Neural progenitor cell (in vitro differentiated cells): Measurements from ENCODE around the gene AATK. TPM values are rescaled to one million over a fixed set of nuclear protein-coding genes. Genes with fewer than 3 reads are reported as not detected.

Experiments used
- DNase-seq: peaks from one replicate; pipeline ENCODE4 v3.0.0-alpha.2; 2016; ENCODE audit warnings: low spot score
- H2AFZ ChIP-seq: fragments of 200-600 bp; sonication (generic); replicated peaks from 2 replicates; pipeline ENCODE4 v1.6.1; 2016; ENCODE audit warnings: antibody characterized with exemption
- H3F3A ChIP-seq: fragments of 200-600 bp; sonication (generic); 2 replicates; pipeline ENCODE4 v1.6.1; 2016; ENCODE audit warnings: antibody characterized with exemption, low read depth
- H3K27ac ChIP-seq: fragments of 200-600 bp; sonication (generic); 2 replicates; pipeline ENCODE4 v1.5.1; 2016; ENCODE audit warnings: mild to moderate bottlenecking
- H3K27me3 ChIP-seq: fragments of 200-600 bp; sonication (generic); 2 replicates; pipeline ENCODE4 v1.6.1; 2016; ENCODE audit warnings: mild to moderate bottlenecking, moderate library complexity
- H3K36me3 ChIP-seq: fragments of 200-600 bp; sonication (generic); 2 replicates; pipeline ENCODE4 v1.5.1; 2016
- H3K4me1 ChIP-seq: fragments of 200-600 bp; sonication (generic); 2 replicates; pipeline ENCODE4 v1.6.1; 2016; ENCODE audit warnings: mixed run types
- H3K4me2 ChIP-seq: fragments of 200-600 bp; sonication (generic); 2 replicates; pipeline ENCODE4 v1.6.1; 2016
- H3K4me3 ChIP-seq: fragments of 200-600 bp; sonication (generic); 2 replicates; pipeline ENCODE4 v1.5.1; 2016
- H3K79me2 ChIP-seq: fragments of 200-600 bp; sonication (generic); 2 replicates; pipeline ENCODE4 v1.6.1; 2016; ENCODE audit warnings: low read depth
- H3K9ac ChIP-seq: fragments of 200-600 bp; sonication (generic); 2 replicates; pipeline ENCODE4 v1.6.1; 2016
- H3K9me3 ChIP-seq: fragments of 200-600 bp; sonication (generic); 2 replicates; pipeline ENCODE4 v1.5.1; 2016; ENCODE audit warnings: low read depth
- H4K20me1 ChIP-seq: fragments of 200-600 bp; sonication (generic); 2 replicates; pipeline ENCODE4 v1.6.1; 2016; ENCODE audit warnings: low read depth
- H3K27ac Mint-ChIP-seq: 3 replicates; pipeline ENCODE4 v1.8.0; 2021; ENCODE audit warnings: mixed read lengths
- H3K27me3 Mint-ChIP-seq: 2 replicates; pipeline ENCODE4 v1.8.0; 2022; ENCODE audit warnings: low read depth, mild to moderate bottlenecking, inconsistent platforms, moderate library complexity, mixed read lengths; ENCODE audit not compliant: insufficient read depth
- H3K36me3 Mint-ChIP-seq: 3 replicates; pipeline ENCODE4 v1.8.0; 2021; ENCODE audit warnings: mixed read lengths
- H3K4me1 Mint-ChIP-seq: 3 replicates; pipeline ENCODE4 v1.8.0; 2021; ENCODE audit warnings: mixed read lengths
- H3K4me3 Mint-ChIP-seq: 3 replicates; pipeline ENCODE4 v1.8.0; 2021; ENCODE audit warnings: mild to moderate bottlenecking, moderate library complexity, mixed read lengths
- H3K9me3 Mint-ChIP-seq: 3 replicates; pipeline ENCODE4 v1.8.0; 2020; ENCODE audit warnings: mixed read lengths
- CTCF ChIP-seq: fragments of 200-600 bp; sonication (generic); IDR thresholded peaks from 2 replicates; pipeline ENCODE4 v1.5.1; 2017; ENCODE audit warnings: antibody characterized with exemption, mild to moderate bottlenecking
- EZH2 ChIP-seq: fragments of 200-600 bp; sonication (generic); IDR thresholded peaks from 2 replicates; pipeline ENCODE4 v1.6.1; 2017; ENCODE audit warnings: antibody characterized with exemption, mild to moderate bottlenecking, moderate library complexity
- EZH2phosphoT487 ChIP-seq: fragments of 200-600 bp; sonication (generic); IDR thresholded peaks from 2 replicates; pipeline ENCODE4 v1.6.1; 2017; ENCODE audit warnings: antibody characterized with exemption
- total RNA-seq: library from RNA; depleted of rRNA; stranded (reverse); fragments of >200 nt; gene quantifications from 2 replicates; pipeline ENCODE4 v1.2.3, GENCODE V29; 2015; ENCODE audit warnings: low replicate concordance

AATK gene
- total RNA-seq, 1 donor from 2014 or later, result 0.32 TPM

DNA sequence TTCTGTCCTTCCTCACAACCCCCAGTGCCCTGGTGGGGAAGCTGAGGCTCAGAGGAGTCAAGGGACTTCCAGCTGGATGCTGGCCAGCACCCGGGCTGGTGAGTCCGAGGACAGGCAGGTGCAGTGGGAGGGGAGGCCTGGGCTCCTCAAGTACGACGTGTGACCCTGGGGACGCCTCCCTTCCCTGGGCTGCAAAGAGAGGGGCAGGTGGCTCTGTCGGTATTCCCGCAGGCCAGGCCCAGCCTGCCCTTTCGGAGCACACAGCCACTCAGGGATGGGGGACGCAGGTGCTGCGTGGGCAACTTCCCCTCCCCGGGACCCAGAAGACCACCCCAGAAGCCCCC lies 33.9 kb downstream of the AATK start:
- no peaks in the 10 kb centered on the region for H3F3A ChIP-seq
- no peaks in the 10 kb centered on the region for H3K36me3 ChIP-seq
- H3K79me2 ChIP-seq, result no peaks in the 10 kb centered on the region
- no peaks in the 10 kb centered on the region for H3K36me3 Mint-ChIP-seq
- no peak overlapping the region for H3K4me3 ChIP-seq
- no peaks in the 10 kb centered on the region for H3K9me3 Mint-ChIP-seq
- no peaks in the 10 kb centered on the region for H3K27me3 Mint-ChIP-seq
- no peak overlapping the region for H2AFZ ChIP-seq
- DNase-seq, result no peak
- H3K27me3 ChIP-seq, result no peaks in the 10 kb centered on the region
- no peak overlapping the region for H3K27ac ChIP-seq
- no peak overlapping the region for H3K4me3 Mint-ChIP-seq
- H4K20me1 ChIP-seq, result no peaks in the 10 kb centered on the region
- no peak overlapping the region for H3K4me2 ChIP-seq
- no peak for TF ChIP-seq EZH2
- TF ChIP-seq CTCF, result no peak
- no peak for TF ChIP-seq EZH2phosphoT487
- peaks cover 19% of the 10 kb centered on the region for H3K4me1 ChIP-seq
- no peak overlapping the region for H3K27ac Mint-ChIP-seq
- H3K4me1 Mint-ChIP-seq, result peaks cover 5% of the 10 kb centered on the region
- no peaks in the 10 kb centered on the region for H3K9me3 ChIP-seq
- H3K9ac ChIP-seq, result no peak overlapping the region

DNA sequence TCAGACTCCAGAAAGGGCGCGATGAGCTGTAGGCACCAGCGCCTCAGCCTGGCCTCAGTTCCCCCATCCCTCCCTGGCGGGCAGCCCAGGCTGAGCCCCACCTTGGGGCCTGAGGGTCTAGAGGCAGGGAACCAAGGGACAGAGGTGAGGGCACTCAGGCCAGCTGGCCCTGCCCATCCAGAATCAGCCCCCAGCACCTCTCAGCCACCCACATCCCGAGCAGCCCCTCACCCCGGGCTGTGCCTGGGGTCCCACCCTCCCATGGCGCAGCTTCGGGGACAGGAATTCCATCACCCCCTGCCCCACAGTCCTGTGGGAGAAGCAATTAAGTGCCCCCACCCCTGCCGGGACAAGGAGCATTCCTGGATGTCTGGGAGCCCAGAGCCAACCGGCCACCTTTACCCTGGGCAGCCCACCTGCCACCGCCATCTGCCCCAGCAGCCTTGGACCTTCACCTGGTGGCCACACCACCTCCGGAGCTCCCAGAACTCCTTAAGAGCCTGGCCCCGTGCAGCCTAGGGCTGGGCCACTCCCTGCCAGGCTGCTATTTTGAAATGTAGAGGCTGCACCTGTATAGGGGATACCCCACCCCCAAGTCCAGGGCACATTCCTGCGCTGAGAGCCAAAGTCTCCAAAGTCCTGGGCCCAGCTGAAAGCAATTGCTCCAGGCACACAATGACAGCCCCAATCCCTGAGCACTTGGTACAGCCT lies 34.4 kb downstream of the AATK start:
- peaks cover 5% of the 10 kb centered on the region for H3K4me1 Mint-ChIP-seq
- H3K27ac Mint-ChIP-seq, result no peak overlapping the region
- H3K4me2 ChIP-seq, result no peak overlapping the region
- no peaks in the 10 kb centered on the region for H3F3A ChIP-seq
- no peak for DNase-seq
- H3K79me2 ChIP-seq, result no peaks in the 10 kb centered on the region
- no peak overlapping the region for H2AFZ ChIP-seq
- no peaks in the 10 kb centered on the region for H3K27me3 Mint-ChIP-seq
- H4K20me1 ChIP-seq, result no peaks in the 10 kb centered on the region
- no peak overlapping the region for H3K4me3 ChIP-seq
- no peak overlapping the region for H3K27ac ChIP-seq
- no peaks in the 10 kb centered on the region for H3K36me3 ChIP-seq
- TF ChIP-seq CTCF (no peak), EZH2 (no peak), EZH2phosphoT487 (no peak)
- no peaks in the 10 kb centered on the region for H3K9me3 ChIP-seq
- no peaks in the 10 kb centered on the region for H3K9me3 Mint-ChIP-seq
- H3K4me3 Mint-ChIP-seq, result peak overlapping the region; percentile 27
- H3K9ac ChIP-seq, result no peak overlapping the region
- peaks cover 19% of the 10 kb centered on the region for H3K4me1 ChIP-seq
- H3K27me3 ChIP-seq, result no peaks in the 10 kb centered on the region
- no peaks in the 10 kb centered on the region for H3K36me3 Mint-ChIP-seq

GRCh38 chr17:81130385-81131361 lies 35.3 kb downstream of the AATK start:
- Histone ChIP-seq H3K4me2 (no peak overlapping the region), H3F3A (no peaks in the 10 kb centered on the region), H3K27me3 (no peaks in the 10 kb centered on the region), H3K9me3 (no peaks in the 10 kb centered on the region), H3K27ac (no peak overlapping the region), H4K20me1 (no peaks in the 10 kb centered on the region), H3K79me2 (no peaks in the 10 kb centered on the region), H3K4me1 (peaks cover 19% of the 10 kb centered on the region), H3K9ac (no peak overlapping the region), H2AFZ (no peak overlapping the region), H3K36me3 (no peaks in the 10 kb centered on the region), H3K4me3 (no peak overlapping the region)
- Mint-ChIP-seq H3K4me1 (peaks cover 5% of the 10 kb centered on the region), H3K36me3 (no peaks in the 10 kb centered on the region), H3K27ac (no peak overlapping the region), H3K4me3 (no peak overlapping the region), H3K27me3 (no peaks in the 10 kb centered on the region), H3K9me3 (no peaks in the 10 kb centered on the region)
- peak; percentile 62 for DNase-seq
- TF ChIP-seq EZH2phosphoT487, result no peak
- TF ChIP-seq EZH2, result no peak
- TF ChIP-seq CTCF, result no peak
